NCI-H748 (cell line): Measurements from ENCODE around the gene NCOR1.

Experiments used
- DNase-seq: peaks from one replicate; lab custom pipeline; 2025; ENCODE audit not compliant: unreplicated experiment; lab: John Stamatoyannopoulos, UW

The NCOR1 gene

DNA sequence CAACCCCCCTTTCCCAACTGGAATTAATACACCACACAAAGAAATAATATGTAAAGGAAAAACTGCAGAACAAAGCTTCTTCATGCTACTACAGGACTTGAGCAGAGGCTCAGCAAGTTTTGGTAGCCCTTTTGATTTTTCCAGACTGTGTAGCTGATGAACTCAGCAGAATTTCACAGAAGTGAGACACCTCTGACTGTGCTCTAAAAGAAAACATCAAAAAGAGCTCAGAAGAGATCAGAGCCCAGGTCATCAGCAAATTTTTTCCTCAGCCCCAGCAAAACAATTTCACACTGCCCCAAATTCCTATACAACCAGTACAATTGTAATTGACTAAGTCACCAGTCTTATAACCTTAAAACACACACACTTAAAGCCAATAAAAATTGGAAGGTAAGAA, 177.7 kb downstream of the NCOR1 start:
- DNase-seq: no peak

DNA sequence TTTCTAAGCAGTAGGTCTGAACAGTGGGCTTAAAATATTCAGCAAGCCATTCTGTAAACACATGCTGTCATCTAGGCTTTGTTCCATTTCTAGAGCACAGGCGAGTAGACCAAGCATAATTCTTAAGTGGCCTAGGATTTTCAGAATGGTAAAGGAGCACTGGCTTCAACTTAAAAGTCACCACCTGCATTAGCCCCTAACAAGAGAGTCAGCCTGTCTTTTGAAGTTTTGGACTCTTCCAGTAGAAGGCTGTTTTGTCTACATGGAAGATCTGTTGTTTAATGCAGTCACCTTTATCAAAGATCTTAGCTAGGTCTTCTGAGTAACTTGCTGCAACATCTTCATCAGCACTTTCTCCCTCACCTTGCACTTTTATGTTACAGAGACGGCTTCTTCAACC, 179.1 kb downstream of the NCOR1 start:
- no peak for DNase-seq

DNA sequence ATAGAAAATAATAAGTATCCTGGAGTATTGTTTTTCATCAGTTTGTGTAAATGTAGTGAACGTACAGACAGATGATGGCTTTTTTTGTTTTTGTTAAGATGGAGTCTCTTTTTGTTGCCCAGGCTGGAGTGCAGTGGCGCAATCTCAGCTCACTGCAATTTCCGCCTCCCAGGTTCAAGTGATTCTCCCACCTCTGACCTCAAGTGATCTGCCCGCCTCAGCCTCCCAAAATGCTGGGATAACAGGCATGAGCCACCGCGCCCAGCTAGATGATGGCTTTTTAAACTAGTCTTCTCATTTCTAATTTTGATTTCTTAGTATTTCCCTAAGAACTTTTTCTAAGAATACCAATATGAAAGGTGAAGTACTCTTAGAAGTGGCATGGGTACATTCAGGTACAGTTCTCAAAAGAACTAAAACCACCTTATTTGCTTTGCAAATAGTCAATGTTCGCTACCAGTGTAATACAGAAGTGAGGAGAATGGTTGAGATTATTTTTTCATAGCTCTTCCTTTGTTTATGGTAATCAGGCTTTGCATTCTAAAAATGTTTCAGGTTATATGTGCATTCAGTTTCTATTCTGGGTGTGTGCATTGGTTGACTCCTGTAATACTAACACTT, 181.5 kb downstream of the NCOR1 start:
- no peak for DNase-seq

DNA sequence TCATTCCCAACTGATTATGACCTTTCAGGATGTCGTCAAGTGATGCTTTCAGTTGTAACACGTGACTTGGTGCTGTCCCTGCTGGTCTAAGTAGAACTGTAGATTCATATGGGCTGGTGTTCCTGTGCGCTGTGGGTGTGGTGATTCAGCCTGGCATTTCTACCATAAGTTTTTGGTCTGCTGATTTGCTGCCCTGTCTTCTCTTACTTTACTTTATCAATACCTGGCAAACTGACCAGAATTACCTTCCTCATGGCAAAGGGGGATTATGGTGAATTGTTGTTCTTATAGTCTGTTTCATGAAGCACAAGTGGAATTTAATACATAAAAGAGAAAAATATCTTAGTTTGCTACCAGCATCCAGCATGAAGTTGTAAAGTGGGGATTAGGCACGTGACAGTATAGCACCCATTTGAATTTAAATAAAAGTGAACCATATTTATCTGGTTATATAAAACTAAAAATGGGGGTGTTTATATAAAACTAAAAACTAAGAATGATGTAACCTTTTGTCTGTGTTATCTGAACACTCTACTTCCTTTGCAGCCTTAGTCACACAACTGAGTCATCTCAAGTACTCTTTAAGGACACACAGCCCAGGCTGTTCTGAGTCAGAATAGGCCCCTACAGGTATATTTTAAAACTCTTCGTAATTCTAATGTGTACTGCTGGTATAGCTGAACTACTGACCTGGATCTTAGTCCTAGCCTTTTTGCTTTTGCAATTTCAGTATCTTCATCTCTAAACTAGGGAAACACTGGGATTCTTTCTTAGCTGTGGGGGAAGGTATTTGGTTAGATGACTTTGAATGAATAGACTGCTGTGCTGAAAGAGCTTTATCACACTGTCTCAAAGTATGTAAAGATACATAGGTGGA, 187.4 kb downstream of the NCOR1 start:
- DNase-seq: no peak

DNA sequence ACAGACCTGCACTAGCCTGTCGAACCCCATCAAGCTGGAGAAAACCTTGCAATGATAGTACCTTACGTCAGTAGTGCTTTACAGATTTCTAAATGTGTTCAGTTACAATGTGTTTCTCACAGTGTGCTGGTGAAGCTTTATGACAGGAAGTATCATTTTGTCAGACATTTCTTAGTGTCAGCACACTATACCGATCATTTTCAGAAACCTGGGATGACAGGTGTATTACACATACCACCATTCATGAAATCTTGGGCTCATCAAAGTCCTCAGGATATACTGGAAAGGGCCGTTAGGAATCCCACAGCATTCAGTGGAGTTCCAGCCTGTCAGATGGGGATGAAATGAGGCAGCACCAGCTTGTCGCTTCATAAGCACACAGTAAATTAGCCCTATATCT, 188.4 kb downstream of the NCOR1 start:
- no peak for DNase-seq

DNA sequence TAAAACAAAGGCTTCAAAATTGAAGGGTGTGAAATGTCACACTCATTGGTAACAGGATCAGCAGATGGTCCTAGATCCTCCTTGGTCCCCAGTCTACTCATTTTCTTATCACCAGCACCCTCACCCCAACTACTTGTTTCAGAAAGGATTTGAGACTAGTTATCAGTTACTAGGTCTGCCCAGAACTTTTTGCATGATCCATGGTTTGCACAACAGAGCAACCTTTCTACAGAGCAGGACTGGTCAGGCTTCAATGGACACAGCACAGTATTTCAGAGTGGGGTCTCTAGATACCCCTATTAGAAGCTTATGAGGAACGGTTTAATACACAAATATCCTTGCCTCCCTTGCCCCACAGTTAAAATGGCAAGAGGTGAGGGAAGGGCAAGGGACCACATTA, 190.1 kb downstream of the NCOR1 start:
- no peak for DNase-seq

DNA sequence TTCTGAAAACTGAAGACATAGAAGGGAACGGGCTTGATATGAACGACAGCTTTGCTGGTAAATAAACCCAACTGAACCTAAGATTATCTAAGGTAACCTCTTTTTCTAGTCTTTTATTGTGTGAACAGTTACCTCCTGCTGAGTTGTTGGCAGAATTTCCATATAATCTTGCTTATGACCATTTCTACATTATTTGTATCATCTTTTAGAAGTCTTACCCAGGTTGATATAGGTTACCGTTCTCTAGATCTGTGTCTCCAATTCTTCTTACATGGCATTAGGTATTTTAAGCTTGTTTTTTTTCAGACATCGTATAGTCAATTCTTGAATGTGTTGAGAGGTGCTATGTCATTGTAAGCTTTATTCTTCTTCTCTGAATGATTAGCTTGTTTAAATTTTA, 191.5 kb downstream of the NCOR1 start:
- DNase-seq: no peak

DNA sequence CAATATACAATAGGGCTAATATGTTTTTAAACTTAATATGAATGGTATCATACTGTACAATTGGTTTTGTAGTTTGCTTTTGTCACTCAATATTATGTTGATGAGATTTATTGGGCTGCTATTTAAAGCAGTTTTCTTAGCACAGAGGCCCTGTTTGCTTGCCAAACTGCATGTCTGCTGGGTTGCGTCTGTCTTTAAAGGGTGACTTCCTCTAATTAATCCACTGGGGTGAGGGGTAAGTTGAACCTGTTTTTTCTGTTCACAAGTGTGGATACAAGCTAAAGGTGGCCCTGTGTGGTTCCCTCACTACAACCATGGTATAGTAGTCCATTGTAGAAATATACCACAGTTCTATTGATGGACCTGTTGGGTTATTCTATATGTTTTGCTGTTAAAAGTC, 196.0 kb downstream of the NCOR1 start:
- DNase-seq: no peak

DNA sequence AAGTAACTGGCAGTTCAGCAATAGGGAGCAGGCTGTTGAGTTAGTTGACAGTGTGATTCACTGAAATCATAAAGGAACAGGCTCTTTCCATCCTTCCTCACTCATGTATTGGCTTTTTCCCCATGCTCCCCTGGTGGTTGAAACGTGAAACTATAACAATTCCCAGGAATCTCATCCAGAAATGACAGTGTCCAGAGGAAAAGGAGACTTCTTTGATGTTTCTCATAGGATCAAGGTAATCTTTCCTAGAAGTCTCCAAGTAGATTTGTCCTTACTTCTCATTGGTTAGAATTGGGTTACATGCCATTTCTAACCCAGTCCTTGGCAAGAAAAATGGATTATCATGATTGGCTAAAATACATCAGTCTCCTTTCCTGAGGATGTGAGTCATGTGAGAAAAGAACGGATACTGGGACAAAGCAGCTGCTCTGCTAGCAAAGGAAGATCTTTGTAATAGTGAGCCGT, 201.4 kb downstream of the NCOR1 start:
- DNase-seq: peak; percentile 18

DNA sequence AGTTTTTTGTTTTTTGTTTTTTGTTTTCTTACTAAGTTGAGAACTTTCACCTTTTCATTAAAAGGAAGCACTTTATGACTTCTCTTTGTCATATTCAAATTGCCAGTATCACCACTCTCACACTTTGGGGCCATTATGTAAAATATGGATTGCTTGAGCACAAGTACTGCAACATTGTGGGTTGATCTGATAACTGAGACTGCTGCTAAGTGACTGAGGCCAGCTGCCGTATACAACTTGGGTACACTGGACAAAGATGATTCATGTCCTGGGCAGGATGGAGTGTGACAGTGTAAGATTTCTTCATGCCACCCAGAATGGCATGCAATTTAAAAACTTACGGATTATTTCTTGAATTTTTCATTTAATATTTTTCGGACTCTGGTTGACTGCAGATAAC, 207.9 kb downstream of the NCOR1 start:
- no peak for DNase-seq

DNA sequence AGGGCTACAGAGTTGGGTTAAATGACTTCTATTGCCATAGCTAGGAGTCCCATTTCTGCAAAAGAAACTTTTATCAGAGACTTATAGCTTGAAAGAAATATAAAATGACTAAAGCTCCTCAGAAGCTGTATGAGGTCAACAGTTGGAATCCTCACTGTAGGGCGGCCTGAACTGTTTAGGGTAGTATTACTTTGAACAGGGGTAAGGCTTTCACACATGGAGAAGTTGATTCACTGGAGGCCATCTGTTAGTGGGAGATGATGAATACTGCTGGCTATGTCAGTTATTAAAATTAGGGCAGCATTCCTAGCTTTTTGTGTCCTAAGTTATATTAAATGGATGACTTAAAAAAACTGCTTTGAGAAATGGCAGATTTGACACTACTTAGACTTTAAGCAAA, 209.7 kb downstream of the NCOR1 start:
- no peak for DNase-seq

DNA sequence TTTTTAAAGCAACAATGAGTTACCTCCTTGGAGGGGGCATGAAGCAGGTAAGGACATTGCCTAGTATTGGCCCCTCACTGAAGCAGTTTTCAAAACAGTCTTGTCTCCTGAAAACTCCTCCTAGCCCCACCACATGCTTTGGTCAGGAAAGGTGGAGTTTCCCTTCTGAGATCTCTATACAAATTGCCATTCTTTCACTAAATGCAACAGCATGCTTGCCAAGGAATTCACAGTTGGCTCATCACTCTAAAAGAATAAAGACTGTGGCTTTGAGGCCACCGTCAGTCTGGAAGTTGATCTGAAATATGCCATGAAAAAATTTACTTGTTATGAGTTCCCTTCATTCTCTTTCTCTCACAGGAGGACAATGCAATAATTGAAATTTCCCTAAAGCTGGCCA, 211.5 kb downstream of the NCOR1 start:
- no peak for DNase-seq

DNA sequence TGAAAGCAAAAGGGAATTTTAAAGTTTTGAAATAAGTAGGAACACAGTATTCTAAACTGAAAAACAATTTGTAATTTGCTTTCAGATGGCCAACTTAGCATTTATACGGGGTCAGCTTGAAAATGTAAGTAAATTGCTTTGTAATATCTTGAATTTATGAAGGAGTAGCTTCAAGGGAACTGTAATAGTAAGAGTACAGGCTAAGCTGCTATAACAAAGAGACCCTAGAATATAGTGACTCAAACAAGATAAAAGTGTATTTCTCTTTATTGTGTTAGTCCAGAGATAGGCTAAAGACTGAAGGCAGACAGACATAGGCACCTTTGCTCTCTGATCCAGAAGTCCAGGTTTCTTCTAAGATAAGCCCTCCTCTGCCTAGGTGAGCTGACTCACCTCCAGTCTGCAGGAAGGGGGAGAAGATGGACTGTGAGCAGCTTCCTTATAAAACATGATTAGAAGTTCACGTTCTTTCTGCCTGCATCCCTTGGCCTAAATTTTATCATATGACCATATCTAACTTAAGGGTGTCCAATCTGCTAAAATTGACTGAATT, 212.6 kb downstream of the NCOR1 start:
- DNase-seq: no peak

DNA sequence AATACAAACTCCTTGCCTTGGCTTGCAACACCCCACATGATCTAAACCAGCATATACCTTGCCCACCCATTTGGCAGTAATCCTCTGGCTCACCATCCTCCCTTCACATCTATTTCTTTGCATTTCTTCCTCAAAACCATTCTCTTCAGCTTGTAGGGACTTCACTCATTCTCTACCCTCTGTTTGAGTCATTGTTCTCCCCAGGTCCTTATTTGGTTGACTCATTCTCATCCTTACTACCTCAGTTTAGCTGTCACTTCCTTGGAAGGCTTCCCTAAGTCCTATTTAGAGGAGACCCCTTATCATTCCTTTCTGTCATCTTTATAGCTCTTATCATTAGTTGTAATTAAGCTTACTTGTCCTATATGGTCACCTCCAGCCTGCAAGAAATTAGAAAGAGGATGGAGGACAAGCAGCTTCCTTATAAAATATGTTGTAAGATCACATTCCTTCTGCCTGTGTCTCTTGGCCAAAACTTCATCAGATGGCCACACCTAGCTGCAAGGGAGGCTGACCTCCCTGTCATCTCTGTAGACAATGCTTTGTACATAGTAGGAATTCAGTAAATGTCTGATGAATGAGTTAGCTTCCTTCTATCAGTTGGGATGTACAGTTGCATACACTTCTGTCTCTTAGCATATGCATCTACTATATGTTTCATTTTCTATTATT, 214.0 kb downstream of the NCOR1 start:
- no peak for DNase-seq

DNA sequence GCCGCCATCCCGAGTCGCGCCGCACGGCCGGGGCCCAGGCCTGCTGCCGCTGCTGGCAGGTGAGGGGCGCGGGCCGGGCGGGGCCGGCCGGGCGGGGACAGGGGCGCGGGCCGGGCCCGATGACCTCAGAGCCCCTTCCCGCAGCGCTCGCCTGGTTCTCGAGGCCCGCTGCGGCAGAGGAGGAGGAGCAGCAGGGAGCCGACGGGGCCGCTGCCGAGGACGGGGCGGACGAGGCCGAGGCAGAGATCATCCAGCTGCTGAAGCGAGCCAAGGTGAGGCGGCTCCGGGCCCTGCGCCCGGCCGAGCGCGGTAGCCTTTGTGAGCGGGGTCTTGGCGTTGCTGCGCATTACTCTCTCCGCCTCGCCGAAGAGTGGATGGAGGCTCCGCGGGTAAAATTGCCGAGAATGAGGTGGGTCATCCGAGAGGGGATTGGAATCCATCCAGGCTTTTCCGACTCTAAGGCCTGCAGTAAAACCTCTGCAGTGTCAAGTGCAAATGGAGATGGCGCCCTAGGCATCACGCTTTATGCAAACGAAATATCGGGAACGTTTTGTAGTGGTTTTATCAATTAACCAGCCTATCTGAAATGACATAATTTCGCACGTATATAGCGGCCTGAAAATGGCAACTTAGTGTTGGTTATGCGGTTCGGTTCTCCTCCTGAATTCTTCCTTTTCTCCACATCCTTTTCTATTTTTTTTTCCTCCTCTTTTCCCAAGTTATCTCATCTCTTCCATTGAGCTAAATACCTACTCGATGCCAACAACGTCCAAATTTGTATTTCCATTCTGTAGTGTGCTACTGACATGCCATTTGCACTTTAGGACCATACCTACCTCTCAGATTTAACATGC, 215.1 kb downstream of the NCOR1 start:
- DNase-seq: peak; percentile 81

DNA sequence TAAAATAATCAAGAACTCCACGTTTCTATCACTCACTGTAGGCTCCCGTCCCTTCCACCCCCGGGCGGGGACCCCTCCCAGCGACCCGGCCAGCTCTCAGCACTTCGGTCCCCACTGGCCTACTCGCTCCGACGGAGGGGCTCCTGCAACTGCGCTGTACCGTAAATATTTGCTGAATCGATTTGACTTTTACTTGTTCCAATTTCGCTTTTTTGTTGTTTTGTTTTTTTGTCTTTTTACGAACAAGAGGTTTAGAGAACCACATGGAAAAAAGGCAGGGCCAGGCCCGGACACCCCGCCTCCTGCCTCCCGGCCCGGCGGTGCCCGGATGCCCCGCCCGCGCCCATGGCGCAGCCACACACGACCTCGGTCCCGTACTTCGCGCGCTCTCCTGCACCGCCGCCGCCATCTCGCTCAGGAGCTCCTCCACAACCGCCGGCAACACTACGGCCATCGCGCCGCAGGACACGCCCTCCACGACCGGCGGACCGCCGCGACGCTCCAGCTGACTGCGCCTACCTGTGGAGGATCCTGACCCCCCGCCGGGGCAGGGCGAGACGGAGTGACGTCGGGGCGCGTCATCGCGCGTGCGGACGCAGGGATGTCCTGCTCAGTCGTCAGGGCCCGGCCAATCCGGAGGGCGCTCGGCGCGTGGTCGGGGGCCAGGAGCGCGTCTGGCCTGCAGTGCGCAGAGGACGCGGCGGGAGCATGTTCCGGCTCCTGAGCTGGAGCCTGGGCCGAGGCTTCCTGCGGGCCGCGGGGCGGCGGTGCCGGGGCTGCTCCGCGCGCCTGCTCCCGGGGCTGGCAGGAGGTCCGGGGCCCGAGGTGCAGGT, 216.0 kb downstream of the NCOR1 start, which contains the start of the genes TTC19 and ZSWIM7:
Gene TTC19 (plus strand): TSS at position 684 of the 833 bp plus-strand sequence. CDS start 25 bp downstream, at position 709.
Gene ZSWIM7 (minus strand): TSS at position 564 of the 833 bp plus-strand sequence. CDS start 110 bp downstream, at position 454.
- DNase-seq: peak; percentile 99

DNA sequence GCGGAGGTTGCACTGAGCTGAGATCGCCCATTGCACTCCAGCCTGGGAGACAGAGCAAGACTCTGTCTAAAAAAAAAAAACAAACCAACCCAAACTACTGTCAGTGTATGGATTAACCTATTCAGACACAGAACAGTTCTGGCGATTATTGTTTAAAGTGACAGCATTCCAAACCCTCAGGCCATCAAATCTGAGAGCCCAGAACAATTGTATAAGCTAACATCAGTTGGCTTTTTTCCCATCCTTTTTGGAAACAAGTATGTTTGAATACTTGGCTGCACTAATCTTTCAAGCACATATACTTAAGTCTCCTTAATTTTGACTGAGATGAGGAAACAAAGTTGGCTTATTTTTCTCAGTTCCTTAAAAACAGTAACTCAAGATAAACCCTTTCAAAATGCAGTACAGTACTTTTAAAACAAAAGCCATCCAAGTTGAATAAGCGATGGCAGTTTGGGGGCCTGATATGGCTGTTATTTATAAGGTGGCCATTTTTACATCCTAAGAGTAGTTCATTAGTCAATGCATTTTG, 217.2 kb downstream of the NCOR1 start:
- DNase-seq: no peak

DNA sequence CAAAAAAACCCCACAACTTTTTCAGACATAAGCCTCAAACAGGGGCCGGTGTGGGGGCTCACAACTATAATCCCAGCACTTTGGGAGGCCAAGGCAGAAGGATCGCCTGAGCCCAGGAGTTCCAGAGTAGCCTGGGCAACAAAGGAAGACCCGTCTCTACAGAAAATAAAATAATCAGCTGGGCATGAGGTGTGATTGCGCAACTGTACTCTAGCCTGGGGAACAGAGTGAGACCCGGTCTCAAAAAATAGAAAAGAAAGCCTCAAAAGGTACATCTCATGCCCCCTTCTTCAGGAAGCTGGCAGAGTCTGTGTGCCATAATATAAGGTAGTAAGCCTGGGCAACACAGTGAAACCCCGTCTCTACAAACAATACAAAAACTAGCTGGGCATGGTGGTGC, 219.0 kb downstream of the NCOR1 start:
- DNase-seq: no peak
